Measurements from ENCODE around the gene CTNNA2. TPM values are rescaled to one million over a fixed set of nuclear protein-coding genes. Genes with fewer than 3 reads are reported as not detected.

CTNNA2 gene
- total and polyA plus RNA-seq, 4 donors = 0.01 to 0.37 TPM; not detected in 2

GRCh38 chr2:79882548-79882947, 369.7 kb downstream of the CTNNA2 start:
- no peak for ATAC-seq (ENCODE audit: insufficient read depth, low FRiP score)
- Histone ChIP-seq H3K27ac (ENCODE audit: low read depth in 1 of 2, low read length in 1 of 2) (no peak overlapping the region), H3K4me3 (no peak overlapping the region), H3K9me3 (ENCODE audit: control insufficient read depth in 4 of 4, insufficient read depth in 3 of 4, low read length in 3 of 4) (peaks cover 0 to 2% (median 0%) of the 10 kb centered on the region in 4 donors), H3K4me1 (ENCODE audit: control insufficient read depth in 5 of 5, insufficient read depth in 5 of 5, low read length in 5 of 5) (no peaks in the 10 kb centered on the region), H3K36me3 (ENCODE audit: control insufficient read depth in 4 of 4, insufficient read depth in 4 of 4, low read length in 4 of 4) (no peaks in the 10 kb centered on the region), H3K27me3 (ENCODE audit: control insufficient read depth in 3 of 3, insufficient read depth in 3 of 3, low read length in 2 of 3) (peaks cover 0 to 4% (median 0%) of the 10 kb centered on the region in 3 donors), H3K9ac (ENCODE audit: insufficient read depth in 1 of 2, low read length in 2 of 2) (no peak overlapping the region)
- 90 to 92% methylated on average over 6 of the region's 6 CpGs for WGBS, 2 donors
- TF ChIP-seq CTCF (IDR thresholded peaks at IDR 0.05; ENCODE audit: control extremely low read depth, extremely low read depth) = no peak
- DNase-seq = no peak

GRCh38 chr2:79887747-79888374, 375.0 kb downstream of the CTNNA2 start:
- Histone ChIP-seq H3K4me1 (ENCODE audit: control insufficient read depth in 5 of 5, insufficient read depth in 5 of 5, low read length in 5 of 5) (no peaks in the 10 kb centered on the region), H3K4me3 (no peak overlapping the region), H3K27me3 (ENCODE audit: control insufficient read depth in 3 of 3, insufficient read depth in 3 of 3, low read length in 2 of 3) (peaks cover 0 to 4% (median 0%) of the 10 kb centered on the region in 3 donors), H3K27ac (ENCODE audit: low read depth in 1 of 2, low read length in 1 of 2) (no peak overlapping the region), H3K36me3 (ENCODE audit: control insufficient read depth in 4 of 4, insufficient read depth in 4 of 4, low read length in 4 of 4) (no peaks in the 10 kb centered on the region), H3K9ac (ENCODE audit: insufficient read depth in 1 of 2, low read length in 2 of 2) (no peak overlapping the region), H3K9me3 (ENCODE audit: control insufficient read depth in 4 of 4, insufficient read depth in 3 of 4, low read length in 3 of 4) (no peaks in the 10 kb centered on the region)
- ATAC-seq (ENCODE audit: insufficient read depth, low FRiP score) (no peak), DNase-seq (peak; percentile 44 to 84 (median 82))
- 36 to 39% methylated on average over 7 of the region's 7 CpGs for WGBS, 2 donors
- peak; percentile 51 for TF ChIP-seq CTCF (IDR thresholded peaks at IDR 0.05; ENCODE audit: control extremely low read depth, extremely low read depth)

GRCh38 chr2:79892123-79892522, 379.3 kb downstream of the CTNNA2 start:
- no peaks in the 10 kb centered on the region for H3K4me1 ChIP-seq (ENCODE audit: control insufficient read depth in 5 of 5, insufficient read depth in 5 of 5, low read length in 5 of 5)
- H3K27ac ChIP-seq (ENCODE audit: low read depth in 1 of 2, low read length in 1 of 2) = no peak overlapping the region
- DNase-seq (no peak), ATAC-seq (ENCODE audit: insufficient read depth, low FRiP score) (no peak)
- no peak for TF ChIP-seq CTCF (IDR thresholded peaks at IDR 0.05; ENCODE audit: control extremely low read depth, extremely low read depth)
- no peaks in the 10 kb centered on the region for H3K27me3 ChIP-seq (ENCODE audit: control insufficient read depth in 3 of 3, insufficient read depth in 3 of 3, low read length in 2 of 3)
- 79 to 82% methylated on average over 2 of the region's 2 CpGs for WGBS, 2 donors
- H3K4me3 ChIP-seq = no peak overlapping the region
- no peak overlapping the region for H3K9ac ChIP-seq (ENCODE audit: insufficient read depth in 1 of 2, low read length in 2 of 2)
- H3K36me3 ChIP-seq (ENCODE audit: control insufficient read depth in 4 of 4, insufficient read depth in 4 of 4, low read length in 4 of 4) = no peaks in the 10 kb centered on the region
- no peaks in the 10 kb centered on the region for H3K9me3 ChIP-seq (ENCODE audit: control insufficient read depth in 4 of 4, insufficient read depth in 3 of 4, low read length in 3 of 4)

GRCh38 chr2:79899196-79899595, 386.3 kb downstream of the CTNNA2 start:
- Histone ChIP-seq H3K9ac (ENCODE audit: insufficient read depth in 1 of 2, low read length in 2 of 2) (no peak overlapping the region), H3K36me3 (ENCODE audit: control insufficient read depth in 4 of 4, insufficient read depth in 4 of 4, low read length in 4 of 4) (no peaks in the 10 kb centered on the region), H3K27ac (ENCODE audit: low read depth in 1 of 2, low read length in 1 of 2) (no peak overlapping the region), H3K4me3 (no peak overlapping the region), H3K9me3 (ENCODE audit: control insufficient read depth in 4 of 4, insufficient read depth in 3 of 4, low read length in 3 of 4) (no peaks in the 10 kb centered on the region), H3K27me3 (ENCODE audit: control insufficient read depth in 3 of 3, insufficient read depth in 3 of 3, low read length in 2 of 3) (no peaks in the 10 kb centered on the region), H3K4me1 (ENCODE audit: control insufficient read depth in 5 of 5, insufficient read depth in 5 of 5, low read length in 5 of 5) (no peaks in the 10 kb centered on the region)
- no peak for TF ChIP-seq CTCF (IDR thresholded peaks at IDR 0.05; ENCODE audit: control extremely low read depth, extremely low read depth)
- no peak for ATAC-seq (ENCODE audit: insufficient read depth, low FRiP score)
- WGBS, 2 donors = 70 to 74% methylated on average over 4 of the region's 4 CpGs
- DNase-seq = peak in 2 of 3 donors; percentile 10 to 12
